ENCODE data around the gene PRPF6. TPM values are rescaled to one million over a fixed set of nuclear protein-coding genes. Genes with fewer than 3 reads are reported as not detected.

Gene PRPF6
- total and polyA plus RNA-seq, 2 of the 13 experiments (the other 11 are each of a cell fraction or from before 2014, with no cell fraction given): 63.7 to 101 TPM

GRCh38 chr20:64062596-64063388, 81.9 kb downstream of the PRPF6 start, which contains the start of gene TCEA2 (continued):
- 0 out of 2 replicates have a peak, but pooled peaks have one; percentile 30 for TF ChIP-seq ZC3H4 (CRISPR knock-in tag; IDR thresholded peaks at IDR 0.05; ENCODE audit: borderline replicate concordance)
- TF ChIP-seq RXRA (CRISPR knock-in tag; IDR thresholded peaks at IDR 0.05): peak; percentile 82
- TF ChIP-seq REL (CRISPR knock-in tag; conservative IDR thresholded peaks at IDR 0.05): peak; percentile 80; the same call in 1 of the 2 replicates
- peak; percentile 94 for TF ChIP-seq MAZ (IDR thresholded peaks at IDR 0.05; ENCODE audit: borderline replicate concordance, low read depth, low read length)
- peak; percentile 97 for TF ChIP-seq MAZ (CRISPR knock-in tag; IDR thresholded peaks at IDR 0.05; ENCODE audit: low read depth)
- TF ChIP-seq ZNF562 (CRISPR knock-in tag; IDR thresholded peaks at IDR 0.05; ENCODE audit: borderline replicate concordance): no peak
- peak; percentile 89 for TF ChIP-seq ZNF619 (CRISPR knock-in tag; IDR thresholded peaks at IDR 0.05)
- peak; percentile 72; the same call in 1 of the 2 replicates for TF ChIP-seq ZNF761 (CRISPR knock-in tag; conservative IDR thresholded peaks at IDR 0.05)
- TF ChIP-seq REST (IDR thresholded peaks at IDR 0.05; ENCODE audit: borderline replicate concordance in 1 of 2, low read depth in 1 of 2, low read length in 2 of 2): no peak
- TF ChIP-seq SMAD9 (CRISPR knock-in tag; IDR thresholded peaks at IDR 0.05): peak; percentile 80; the same call in 1 of the 2 replicates
- TF ChIP-seq ZNF232 (CRISPR knock-in tag; IDR thresholded peaks at IDR 0.05; ENCODE audit: borderline replicate concordance): peak; percentile 91; the same call in 1 of the 2 replicates
- peak; percentile 90 for TF ChIP-seq TGIF2 (CRISPR knock-in tag; IDR thresholded peaks at IDR 0.05)
- 0 out of 2 replicates have a peak, but pooled peaks have one; percentile 63 for TF ChIP-seq ATF5 (CRISPR knock-in tag; IDR thresholded peaks at IDR 0.05; ENCODE audit: low read depth)
- peak; percentile 28; the same call in 1 of the 2 replicates for TF ChIP-seq ZNF615 (CRISPR knock-in tag; IDR thresholded peaks at IDR 0.05; ENCODE audit: borderline replicate concordance)
- peak; percentile 89 for TF ChIP-seq ZFP36L1 (CRISPR knock-in tag; IDR thresholded peaks at IDR 0.05)
- TF ChIP-seq, protein P1, sequence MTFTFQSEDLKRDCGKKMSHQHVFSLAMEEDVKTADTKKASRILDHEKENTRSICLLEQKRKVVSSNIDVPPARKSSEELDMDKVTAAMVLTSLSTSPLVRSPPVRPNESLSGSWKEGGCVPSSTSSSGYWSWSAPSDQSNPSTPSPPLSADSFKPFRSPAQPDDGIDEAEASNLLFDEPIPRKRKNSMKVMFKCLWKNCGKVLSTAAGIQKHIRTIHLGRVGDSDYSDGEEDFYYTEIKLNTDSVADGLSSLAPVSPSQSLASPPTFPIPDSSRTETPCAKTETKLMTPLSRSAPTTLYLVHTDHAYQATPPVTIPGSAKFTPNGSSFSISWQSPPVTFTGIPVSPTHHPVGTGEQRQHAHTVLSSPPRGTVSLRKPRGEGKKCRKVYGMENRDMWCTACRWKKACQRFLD (CRISPR knock-in tag; IDR thresholded peaks at IDR 0.05; ENCODE audit: borderline replicate concordance): no peak
- no peak for TF ChIP-seq NFIC (IDR thresholded peaks at IDR 0.05; ENCODE audit: low read length)
- TF ChIP-seq MIER2 (CRISPR knock-in tag; IDR thresholded peaks at IDR 0.05): peak; percentile 81; the same call in 1 of the 2 replicates
- TF ChIP-seq MTF2 (CRISPR knock-in tag; IDR thresholded peaks at IDR 0.05; ENCODE audit: borderline replicate concordance): no peak
- no peak; the same call in 1 of the 2 replicates for TF ChIP-seq MTA1 (CRISPR knock-in tag; IDR thresholded peaks at IDR 0.05; ENCODE audit: borderline replicate concordance)
- TF ChIP-seq NFE2 (CRISPR knock-in tag; IDR thresholded peaks at IDR 0.05): no peak; the same call in 1 of the 2 replicates
- TF ChIP-seq ZNF775 (CRISPR knock-in tag; IDR thresholded peaks at IDR 0.05; ENCODE audit: borderline replicate concordance): 0 out of 2 replicates have a peak, but pooled peaks have one; percentile 74
- no peak; the same call in 1 of the 2 replicates for TF ChIP-seq ZNF570 (CRISPR knock-in tag; IDR thresholded peaks at IDR 0.05; ENCODE audit: borderline replicate concordance)
- TF ChIP-seq ZNF382 (CRISPR knock-in tag; IDR thresholded peaks at IDR 0.05; ENCODE audit: borderline replicate concordance): no peak

All from HepG2 (cell line).